Sigmoid colon (tissue), 7 donors: ENCODE results near the gene S100A13. TPM values are rescaled to one million over a fixed set of nuclear protein-coding genes. Genes with fewer than 3 reads are reported as not detected.
"Not testable (repeated sequence)": the region's sequence is repeated elsewhere in the genome, so short reads cannot be mapped to it uniquely, and the experiment has no call there.

ENCODE experiments used
- DNase-seq: peaks from one replicate; pipeline ENCODE4 v3.0.0-alpha.2; 2019
- H3K27ac ChIP-seq, 4 donors: fragments of 200-600 bp; sonication (generic); one replicate each; pipeline ENCODE4 v1.5.1; 2016 to 2019; ENCODE audit warnings: mild to moderate bottlenecking in 1 of 4
- H3K27me3 ChIP-seq, 3 donors: fragments of 200-600 bp; sonication (generic); one replicate each; pipeline ENCODE4 v1.5.1; 2019; ENCODE audit warnings: mild to moderate bottlenecking in 1 of 3
- H3K36me3 ChIP-seq, 4 donors: fragments of 200-600 bp; sonication (generic); one replicate each; pipeline ENCODE4 v1.5.1; 2016 to 2019
- H3K4me1 ChIP-seq, 4 donors: fragments of 200-600 bp; sonication (generic); one replicate each; pipeline ENCODE4 v1.5.1; 2017 to 2019
- H3K4me3 ChIP-seq, 4 donors: fragments of 200-600 bp; sonication (generic); one replicate each; pipeline ENCODE4 v1.5.1; 2017 to 2019; ENCODE audit warnings: mild to moderate bottlenecking in 2 of 4, moderate library complexity in 1 of 4
- H3K9me3 ChIP-seq, 4 donors: fragments of 200-600 bp in 3 of 4; sonication (generic) in 3 of 4; one replicate each; pipeline versions ENCODE4 v1.5.1 to v1.6.1; 2013 to 2019
- CTCF ChIP-seq, 4 experiments: fragments of 450-650 bp in 3 of 4; fragments of 200-600 bp in 1 of 4; IDR thresholded peaks; one replicate each; pipeline ENCODE4 v1.5.1; 2016 to 2019; ENCODE audit warnings: antibody characterized with exemption in 4 of 4, mild to moderate bottlenecking in 3 of 4, moderate library complexity in 2 of 4
- EP300 ChIP-seq, 4 donors: sonication (generic); formaldehyde crosslinking; IDR thresholded peaks; one replicate each; pipeline ENCODE4 v1.6.1; 2017; ENCODE audit warnings: antibody characterized with exemption in 4 of 4
- POLR2A ChIP-seq, 2 donors: fragments of 450-650 bp; IDR thresholded peaks; one replicate each; pipeline ENCODE4 v1.6.1; 2016; ENCODE audit warnings: antibody characterized with exemption in 2 of 2, mild to moderate bottlenecking in 2 of 2, moderate library complexity in 2 of 2
- POLR2AphosphoS5 ChIP-seq, 4 donors: sonication (generic); formaldehyde crosslinking; IDR thresholded peaks; one replicate each; pipeline ENCODE4 v1.6.1; 2017; ENCODE audit warnings: antibody characterized with exemption in 4 of 4
- WGBS, 2 donors: extraction: QIAGEN DNeasy Blood & Tissue Kit; methylation state at CpG; one replicate each; pipeline ENCODE4 v1.1.7; 2013; 5-methylcytosine and 5-hydroxymethylcytosine counted together
- intact Hi-C: fragments of 100-400 bp; cut with DNase I; formaldehyde crosslinking; loops from one replicate; pipeline ENCODE4 v1.15.1; 2023
- polyA plus RNA-seq, 3 donors: library from polyadenylated mRNA; stranded (reverse); fragments of 200-250 nt; gene quantifications; one replicate each; pipeline ENCODE4 v1.2.3, GENCODE V29; 2013
- total RNA-seq, 4 donors: library from RNA; depleted of rRNA; stranded (reverse); fragments of >200 nt; gene quantifications; one replicate each; pipeline ENCODE4 v1.1.0, GENCODE V29; 2016
- donor health status: healthy with polysubstance abuse.
- donor health status: Bipolar disorder and iron deficiency.
- donor health status: healthy.

The S100A13 gene
- total and polyA plus RNA-seq, 7 donors, result 86.3 to 305 (median 276) TPM

- DNase-seq, result no peak
- no peaks in the 10 kb centered on the region for H3K9me3 ChIP-seq
- no peak overlapping the region for H3K4me3 ChIP-seq
- H3K27me3 ChIP-seq, result no peaks in the 10 kb centered on the region
- H3K27ac ChIP-seq, result no peak overlapping the region
- no peaks in the 10 kb centered on the region for H3K36me3 ChIP-seq
- intact Hi-C loops, result no loop called here
- WGBS, 2 donors, result 85 to 87% methylated on average over 3 of the region's 3 CpGs
- H3K4me1 ChIP-seq, result no peaks in the 10 kb centered on the region
- TF ChIP-seq EP300 (IDR thresholded peaks at IDR 0.05) (no peak), CTCF (IDR thresholded peaks at IDR 0.05) (no peak), POLR2AphosphoS5 (IDR thresholded peaks at IDR 0.05) (no peak), POLR2A (IDR thresholded peaks at IDR 0.05) (no peak)
Observed at GRCh38 chr1:153578936-153579335, 48.4 kb downstream of the S100A13 start.

- no peaks in the 10 kb centered on the region for H3K4me1 ChIP-seq
- H3K9me3 ChIP-seq, result no peaks in the 10 kb centered on the region
- no peaks in the 10 kb centered on the region for H3K36me3 ChIP-seq
- no peaks in the 10 kb centered on the region for H3K27me3 ChIP-seq
- TF ChIP-seq CTCF (IDR thresholded peaks at IDR 0.05) (no peak), POLR2A (IDR thresholded peaks at IDR 0.05) (no peak), POLR2AphosphoS5 (IDR thresholded peaks at IDR 0.05) (no peak), EP300 (IDR thresholded peaks at IDR 0.05) (no peak)
- H3K4me3 ChIP-seq, result no peak overlapping the region
- no peak overlapping the region for H3K27ac ChIP-seq
- intact Hi-C loops, result no loop called here
- DNase-seq, result no peak
Observed at GRCh38 chr1:153578490-153578889, 48.8 kb downstream of the S100A13 start.

GRCh38 chr1:153577624-153578051 is 49.7 kb downstream of the S100A13 start:
- no peaks in the 10 kb centered on the region for H3K27me3 ChIP-seq
- DNase-seq, result no peak
- TF ChIP-seq POLR2A (IDR thresholded peaks at IDR 0.05) (no peak), EP300 (IDR thresholded peaks at IDR 0.05) (no peak), CTCF (IDR thresholded peaks at IDR 0.05) (no peak), POLR2AphosphoS5 (IDR thresholded peaks at IDR 0.05) (no peak)
- no peaks in the 10 kb centered on the region for H3K9me3 ChIP-seq
- H3K4me3 ChIP-seq, result no peak overlapping the region
- intact Hi-C loops, result no loop called here
- H3K4me1 ChIP-seq, result peaks cover 0 to 8% (median 3%) of the 10 kb centered on the region in 4 donors
- WGBS, 2 donors, result 14 to 57% methylated on average over 9 of the region's 9 CpGs
- H3K27ac ChIP-seq, result no peak overlapping the region
- H3K36me3 ChIP-seq, result no peaks in the 10 kb centered on the region

- Histone ChIP-seq H3K9me3 (no peaks in the 10 kb centered on the region), H3K27me3 (no peaks in the 10 kb centered on the region), H3K36me3 (no peaks in the 10 kb centered on the region), H3K4me3 (no peak overlapping the region), H3K4me1 (peaks cover 0 to 13% (median 8%) of the 10 kb centered on the region in 4 donors), H3K27ac (no peak overlapping the region)
- intact Hi-C loops, result no loop called here
- 43 to 52% methylated on average over 4 of the region's 4 CpGs for WGBS, 2 donors
- TF ChIP-seq EP300 (IDR thresholded peaks at IDR 0.05) (no peak), CTCF (IDR thresholded peaks at IDR 0.05) (no peak), POLR2AphosphoS5 (IDR thresholded peaks at IDR 0.05) (no peak), POLR2A (IDR thresholded peaks at IDR 0.05) (no peak)
- DNase-seq, result no peak
Observed at GRCh38 chr1:153577138-153577537, 50.2 kb downstream of the S100A13 start.

GRCh38 chr1:153575497-153575896 is 51.8 kb downstream of the S100A13 start:
- H3K36me3 ChIP-seq, H3K9me3 ChIP-seq, H3K27ac ChIP-seq, DNase-seq, H3K27me3 ChIP-seq, intact Hi-C loops, H3K4me3 ChIP-seq: not testable (repeated sequence)
- H3K4me1 ChIP-seq, result peaks cover 0 to 14% (median 10%) of the 10 kb centered on the region in 4 donors
- 87 to 90% methylated on average over 10 of the region's 10 CpGs for WGBS, 2 donors

- H3K4me3 ChIP-seq, H3K27ac ChIP-seq, H3K36me3 ChIP-seq, DNase-seq, intact Hi-C loops, H3K27me3 ChIP-seq, H3K9me3 ChIP-seq: not testable (repeated sequence)
- 91 to 97% methylated on average over 35 of the region's 35 CpGs for WGBS, 2 donors
- H3K4me1 ChIP-seq, result peaks cover 0 to 14% (median 10%) of the 10 kb centered on the region in 4 donors
Observed at GRCh38 chr1:153575081-153575491, 52.2 kb downstream of the S100A13 start.
